Measurements from ENCODE around the gene FKBP14. TPM values are rescaled to one million over a fixed set of nuclear protein-coding genes. Genes with fewer than 3 reads are reported as not detected.

FKBP14 gene
- total RNA-seq, 1 donor from 2014 or later, result 11.7 TPM

DNA sequence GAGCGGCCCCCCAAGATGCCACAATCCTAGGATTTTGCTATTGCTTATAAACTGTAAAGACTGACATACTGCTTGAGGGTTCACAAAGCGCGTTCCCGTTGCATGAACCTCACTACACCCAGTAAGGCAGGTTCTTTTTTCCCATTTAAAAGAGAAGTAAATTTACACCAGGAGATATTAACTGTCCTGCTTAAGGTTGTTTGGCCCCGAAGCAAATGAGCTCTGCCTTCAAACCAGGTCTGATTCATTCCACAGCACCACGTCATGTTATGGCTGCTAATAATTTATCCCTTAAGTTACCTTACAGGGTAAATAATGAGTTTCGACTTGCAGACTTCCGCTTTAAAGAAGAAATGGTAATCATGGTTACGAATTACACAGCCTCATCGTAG lies 559 bp upstream of the FKBP14 start:
- Histone ChIP-seq H3K27ac (peak overlapping the region; percentile 82), H3K4me3 (peak overlapping the region; percentile 95), H3K4me1 (peaks cover 42% of the 10 kb centered on the region), H3K36me3 (no peaks in the 10 kb centered on the region), H3K9me3 (no peaks in the 10 kb centered on the region), H3K27me3 (ENCODE audit: low read depth) (no peaks in the 10 kb centered on the region)
- intact Hi-C loops (cut with DNase I), result no loop called here
- TF ChIP-seq CTCF (IDR thresholded peaks at IDR 0.05), result no peak
- DNase-seq (no peak), ATAC-seq (peak; percentile 1 to 46)

GRCh38 chr7:30023524-30023923 lies 3.0 kb downstream of the FKBP14 start:
- ATAC-seq (no peak), DNase-seq (no peak)
- TF ChIP-seq CTCF (IDR thresholded peaks at IDR 0.05), result no peak
- Histone ChIP-seq H3K4me3 (no peak overlapping the region), H3K27ac (no peak overlapping the region), H3K9me3 (no peaks in the 10 kb centered on the region), H3K36me3 (no peaks in the 10 kb centered on the region), H3K4me1 (peaks cover 26% of the 10 kb centered on the region), H3K27me3 (ENCODE audit: low read depth) (no peaks in the 10 kb centered on the region)
- intact Hi-C loops (cut with DNase I), result no loop called here

DNA sequence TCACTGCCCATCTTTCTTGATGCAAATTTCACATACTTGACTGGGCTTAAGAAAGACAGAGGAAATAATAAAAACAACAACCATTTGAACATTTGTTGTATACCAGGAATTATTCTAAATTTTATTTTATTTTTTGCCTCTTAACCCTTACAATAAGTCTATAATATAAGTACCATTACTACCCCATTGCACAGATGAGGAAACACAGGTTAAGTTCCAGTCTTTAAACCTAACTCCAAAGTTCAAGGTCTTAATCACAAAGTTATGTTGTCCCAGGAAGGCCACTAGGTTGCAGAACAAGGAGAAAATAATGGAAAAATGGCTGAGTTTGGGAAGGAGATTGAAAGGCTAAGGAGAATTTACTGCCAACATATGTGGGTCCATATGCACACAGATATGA lies 3.5 kb downstream of the FKBP14 start:
- Histone ChIP-seq H3K4me3 (no peak overlapping the region), H3K27ac (no peak overlapping the region), H3K36me3 (no peaks in the 10 kb centered on the region), H3K4me1 (peaks cover 26% of the 10 kb centered on the region), H3K9me3 (no peaks in the 10 kb centered on the region), H3K27me3 (ENCODE audit: low read depth) (no peaks in the 10 kb centered on the region)
- intact Hi-C loops (cut with DNase I), result no loop called here
- DNase-seq (no peak), ATAC-seq (no peak)
- TF ChIP-seq CTCF (IDR thresholded peaks at IDR 0.05), result no peak

- no peak for DNase-seq
- H3K27ac ChIP-seq, result no peak overlapping the region
- H3K36me3 ChIP-seq, result peaks cover 8% of the 10 kb centered on the region
- H3K9me3 ChIP-seq, result no peaks in the 10 kb centered on the region
- ATAC-seq, result no peak
- no peak overlapping the region for H3K4me3 ChIP-seq
- peaks cover 15% of the 10 kb centered on the region for H3K4me1 ChIP-seq
- no peaks in the 10 kb centered on the region for H3K27me3 ChIP-seq (ENCODE audit: low read depth)
- intact Hi-C loops (cut with DNase I), result no loop called here
- no peak for TF ChIP-seq CTCF (IDR thresholded peaks at IDR 0.05)
Observed at GRCh38 chr7:30020535-30020934, 6.0 kb downstream of the FKBP14 start.

DNA sequence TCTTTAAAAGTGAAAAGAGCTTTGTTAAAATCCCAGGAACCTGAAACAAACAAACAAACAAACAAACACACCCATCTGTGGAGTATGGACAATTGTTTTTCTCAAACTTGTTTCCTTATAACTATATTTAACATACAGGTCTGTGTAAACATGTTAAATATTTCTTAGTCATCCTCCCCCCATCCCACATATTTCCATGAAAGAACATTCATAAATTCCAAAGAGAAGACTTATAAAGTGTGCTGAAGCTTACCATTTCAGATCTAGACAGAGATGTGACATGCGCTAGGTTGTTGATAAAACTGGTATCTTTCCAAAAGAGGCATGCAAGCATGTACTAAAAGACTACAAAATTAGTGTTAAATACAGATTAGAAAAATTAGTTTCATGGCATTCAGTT lies 6.5 kb downstream of the FKBP14 start:
- Histone ChIP-seq H3K36me3 (peaks cover 10% of the 10 kb centered on the region), H3K9me3 (no peaks in the 10 kb centered on the region), H3K4me1 (peaks cover 9% of the 10 kb centered on the region), H3K27me3 (ENCODE audit: low read depth) (no peaks in the 10 kb centered on the region), H3K4me3 (no peak overlapping the region), H3K27ac (no peak overlapping the region)
- ATAC-seq (no peak), DNase-seq (no peak)
- intact Hi-C loops (cut with DNase I), result no loop called here
- TF ChIP-seq CTCF (IDR thresholded peaks at IDR 0.05), result no peak

DNA sequence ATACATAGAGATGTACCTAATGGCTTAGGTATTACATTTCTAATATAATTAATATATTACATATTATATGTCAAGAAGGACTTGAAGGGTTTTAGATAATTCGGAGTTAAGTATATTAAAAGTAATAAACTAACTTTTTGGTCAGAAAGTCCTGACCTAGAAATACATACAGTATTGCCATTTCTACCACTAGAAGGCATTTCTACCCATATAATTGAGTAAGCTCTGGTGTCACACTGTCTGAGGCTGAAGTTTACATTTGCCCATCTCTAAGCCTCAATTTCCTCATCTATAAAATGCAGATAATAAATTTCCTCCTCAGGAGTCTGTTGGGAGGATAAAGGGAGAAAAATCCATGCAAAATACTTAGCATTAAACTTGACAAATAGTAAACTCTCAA lies 7.1 kb downstream of the FKBP14 start:
- Histone ChIP-seq H3K4me1 (peaks cover 4% of the 10 kb centered on the region), H3K4me3 (no peak overlapping the region), H3K27ac (no peak overlapping the region), H3K9me3 (no peaks in the 10 kb centered on the region), H3K27me3 (ENCODE audit: low read depth) (no peaks in the 10 kb centered on the region), H3K36me3 (peaks cover 16% of the 10 kb centered on the region)
- TF ChIP-seq CTCF (IDR thresholded peaks at IDR 0.05), result no peak
- DNase-seq, result no peak
- ATAC-seq, result no peak
- intact Hi-C loops (cut with DNase I), result no loop called here

Measured in lower lobe of right lung (tissue), 2 donors.